ENCODE measurements around the gene PPP3CA.

DNA sequence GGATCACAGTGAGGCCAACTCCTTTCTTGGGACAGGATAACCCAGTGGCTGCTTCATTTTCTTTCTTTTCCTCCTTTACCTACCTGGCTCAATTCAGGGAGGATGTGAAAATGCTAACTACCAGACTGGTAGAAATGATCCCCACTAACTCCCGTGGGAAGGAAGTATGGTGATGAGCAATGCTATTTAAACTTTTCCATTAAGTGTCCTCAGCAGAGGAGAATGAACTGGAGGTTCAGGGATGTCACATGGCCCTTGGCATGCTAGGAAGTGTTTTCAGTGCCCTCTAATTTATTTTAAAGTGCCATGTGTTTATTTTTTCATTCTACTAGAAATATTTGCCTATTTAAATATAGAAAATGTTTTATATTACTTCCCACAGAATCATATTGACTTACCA, 363.9 kb downstream of the PPP3CA start:
- no peak for TF ChIP-seq CREB1 (IDR thresholded peaks at IDR 0.05)
- TF ChIP-seq, protein P1, sequence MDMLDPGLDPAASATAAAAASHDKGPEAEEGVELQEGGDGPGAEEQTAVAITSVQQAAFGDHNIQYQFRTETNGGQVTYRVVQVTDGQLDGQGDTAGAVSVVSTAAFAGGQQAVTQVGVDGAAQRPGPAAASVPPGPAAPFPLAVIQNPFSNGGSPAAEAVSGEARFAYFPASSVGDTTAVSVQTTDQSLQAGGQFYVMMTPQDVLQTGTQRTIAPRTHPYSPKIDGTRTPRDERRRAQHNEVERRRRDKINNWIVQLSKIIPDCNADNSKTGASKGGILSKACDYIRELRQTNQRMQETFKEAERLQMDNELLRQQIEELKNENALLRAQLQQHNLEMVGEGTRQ (IDR thresholded peaks at IDR 0.05; ENCODE audit: low read length) = no peak
- no peak for TF ChIP-seq POLR2AphosphoS5 (IDR thresholded peaks at IDR 0.05; ENCODE audit: low read depth, low read length)
- TF ChIP-seq EZH2 (IDR thresholded peaks at IDR 0.05; ENCODE audit: low read depth, low read length, severe bottlenecking) = no peak
- TF ChIP-seq TCF12 (IDR thresholded peaks at IDR 0.05; ENCODE audit: low read depth, low read length) = no peak
- TF ChIP-seq RAD21 (IDR thresholded peaks at IDR 0.05 in 1 of 2, conservative IDR thresholded peaks at IDR 0.05 in 1 of 2; ENCODE audit: low read depth in 2 of 2, low read length in 2 of 2) = no peak
- TF ChIP-seq HDAC6 (IDR thresholded peaks at IDR 0.05; ENCODE audit: low read depth, low read length) = no peak
- no peak for TF ChIP-seq POLR2A (IDR thresholded peaks at IDR 0.05; ENCODE audit: control extremely low read depth in 1 of 2, low read depth in 2 of 2, low read length in 2 of 2)
- TF ChIP-seq JUN (IDR thresholded peaks at IDR 0.05; ENCODE audit: low read depth, low read length) = no peak

Data from H1 (cell line).